ENCODE results near the gene CEP128. TPM values are rescaled to one million over a fixed set of nuclear protein-coding genes. Genes with fewer than 3 reads are reported as not detected.
"Not testable (repeated sequence)": the region's sequence is repeated elsewhere in the genome, so short reads cannot be mapped to it uniquely, and the experiment has no call there.

Gene CEP128
- total RNA-seq, 4 donors from 2014 or later = 3.8 to 12.0 (median 6.0) TPM

- H3K36me3 ChIP-seq = no peaks in the 10 kb centered on the region
- H3K27ac ChIP-seq = no peak within 1 kb of the TSS
- 10 to 25% methylated on average over 2 to 5 of the region's 21 CpGs for WGBS, 2 donors (ENCODE audit: low coverage in 1 of 2)
- H3K4me3 ChIP-seq = peak within 1 kb of the TSS; percentile 17 to 54
- peaks cover 0 to 15% (median 7%) of the 10 kb centered on the region in 3 donors for H3K4me1 ChIP-seq
- H3K9me3 ChIP-seq = no peaks in the 10 kb centered on the region
- ATAC-seq = no peak
- peaks cover 20% of the 10 kb centered on the region for H3K27me3 ChIP-seq
- TF ChIP-seq CTCF (IDR thresholded peaks at IDR 0.05) (no peak), POLR2AphosphoS5 (IDR thresholded peaks at IDR 0.05) (no peak), EP300 (IDR thresholded peaks at IDR 0.05) (no peak)
Observed at GRCh38 chr14:80955416-80955941, 13.9 kb upstream of the CEP128 start, which contains the start of gene TSHR. TSS of gene TSHR (plus strand) at chr14:80955621. CDS start at chr14:80955681, 60 bp downstream.

GRCh38 chr14:80954687-80955299 is 13.3 kb upstream of the CEP128 start:
- TF ChIP-seq EP300 (IDR thresholded peaks at IDR 0.05) = no peak
- TF ChIP-seq POLR2AphosphoS5 (IDR thresholded peaks at IDR 0.05) = no peak
- no peak for TF ChIP-seq POLR2A (IDR thresholded peaks at IDR 0.05)
- TF ChIP-seq CTCF (IDR thresholded peaks at IDR 0.05) = peak; percentile 72 to 88 (median 79)
- WGBS, 2 donors (ENCODE audit: low coverage in 1 of 2) = 2 to 10% methylated on average over 1 to 3 of the region's 29 CpGs
- peaks cover 20% of the 10 kb centered on the region for H3K27me3 ChIP-seq
- peak; percentile 91 for ATAC-seq
- H3K4me3 ChIP-seq = peak overlapping the region; percentile 17 to 54
- H3K4me1 ChIP-seq = peaks cover 0 to 15% (median 7%) of the 10 kb centered on the region in 3 donors
- H3K27ac ChIP-seq = no peak overlapping the region
- H3K9me3 ChIP-seq = no peaks in the 10 kb centered on the region
- no peaks in the 10 kb centered on the region for H3K36me3 ChIP-seq

- H3K4me3 ChIP-seq, H3K27ac ChIP-seq, ATAC-seq, H3K36me3 ChIP-seq, H3K9me3 ChIP-seq: not testable (repeated sequence)
- peaks cover 0 to 15% (median 7%) of the 10 kb centered on the region in 3 donors for H3K4me1 ChIP-seq
- H3K27me3 ChIP-seq = peaks cover 24% of the 10 kb centered on the region
- 81 to 84% methylated on average over 15 to 17 of the region's 18 CpGs for WGBS, 2 donors (ENCODE audit: low coverage in 1 of 2)
Observed at GRCh38 chr14:80953211-80953610, 11.7 kb upstream of the CEP128 start.

- H3K27me3 ChIP-seq = peaks cover 30% of the 10 kb centered on the region
- H3K4me1 ChIP-seq = peaks cover 0 to 15% (median 7%) of the 10 kb centered on the region in 3 donors
- no peaks in the 10 kb centered on the region for H3K36me3 ChIP-seq
- no peak overlapping the region for H3K27ac ChIP-seq
- ATAC-seq = no peak
- WGBS, 2 donors (ENCODE audit: low coverage in 1 of 2) = 78 to 79% methylated on average over 3 to 4 of the region's 4 CpGs
- no peak overlapping the region for H3K4me3 ChIP-seq
- H3K9me3 ChIP-seq = no peaks in the 10 kb centered on the region
- TF ChIP-seq CTCF (IDR thresholded peaks at IDR 0.05) = no peak
- no peak for TF ChIP-seq POLR2A (IDR thresholded peaks at IDR 0.05)
- TF ChIP-seq POLR2AphosphoS5 (IDR thresholded peaks at IDR 0.05) = no peak
- TF ChIP-seq EP300 (IDR thresholded peaks at IDR 0.05) = no peak
Observed at GRCh38 chr14:80951491-80951890, 10.0 kb upstream of the CEP128 start.

- H3K27me3 ChIP-seq = peaks cover 20% of the 10 kb centered on the region
- H3K9me3 ChIP-seq = no peaks in the 10 kb centered on the region
- no peaks in the 10 kb centered on the region for H3K36me3 ChIP-seq
- no peaks in the 10 kb centered on the region for H3K4me1 ChIP-seq
- ATAC-seq = no peak
- WGBS, 2 donors (ENCODE audit: low coverage in 1 of 2) = 38 to 60% methylated on average over 1 of the region's 1 CpG
- H3K27ac ChIP-seq = no peak overlapping the region
- H3K4me3 ChIP-seq = no peak overlapping the region
- TF ChIP-seq CTCF (IDR thresholded peaks at IDR 0.05) = no peak
- TF ChIP-seq POLR2AphosphoS5 (IDR thresholded peaks at IDR 0.05) = no peak
- no peak for TF ChIP-seq EP300 (IDR thresholded peaks at IDR 0.05)
- TF ChIP-seq POLR2A (IDR thresholded peaks at IDR 0.05) = no peak
Observed at GRCh38 chr14:80948291-80948690, 6.8 kb upstream of the CEP128 start.

All from gastroesophageal sphincter (tissue), 4 donors.